Activated CD8-positive, alpha-beta memory T cell treated with anti-CD3 and anti-CD28 coated beads, Interleukin-2, amount 50 U/mL, for 48 hours (primary cell): Measurements from ENCODE around the gene MRPS31.
"Not testable (repeated sequence)": the region's sequence is repeated elsewhere in the genome, so short reads cannot be mapped to it uniquely, and the experiment has no call there.

Experiments used
- DNase-seq: peaks from one replicate; pipeline ENCODE4 v3.0.0-alpha.2; 2020

Gene MRPS31

GRCh38 chr13:40758811-40759210 lies 12.2 kb downstream of the MRPS31 start:
- DNase-seq = no peak

- DNase-seq = no peak
These were observed 14.9 kb downstream of the MRPS31 start for GRCh38 chr13:40756042-40756441.

GRCh38 chr13:40755082-40755700 lies 15.8 kb downstream of the MRPS31 start:
- DNase-seq = no peak

- DNase-seq = no peak
These were observed 21.7 kb downstream of the MRPS31 start for GRCh38 chr13:40749327-40749726.

GRCh38 chr13:40735232-40735548 lies 35.8 kb downstream of the MRPS31 start:
- not testable (repeated sequence) for DNase-seq

GRCh38 chr13:40734536-40735231 lies 36.3 kb downstream of the MRPS31 start:
- DNase-seq = not testable (repeated sequence)

- no peak for DNase-seq
These were observed 38.3 kb downstream of the MRPS31 start for GRCh38 chr13:40732658-40733057.

- DNase-seq = no peak
These were observed 42.4 kb downstream of the MRPS31 start for GRCh38 chr13:40728595-40728994.

GRCh38 chr13:40714433-40714832 lies 56.6 kb downstream of the MRPS31 start:
- DNase-seq = not testable (repeated sequence)

GRCh38 chr13:40706439-40706838 lies 64.6 kb downstream of the MRPS31 start:
- DNase-seq = no peak

- DNase-seq = no peak
These were observed 73.3 kb downstream of the MRPS31 start for GRCh38 chr13:40697711-40698110.

- no peak for DNase-seq
These were observed 76.6 kb downstream of the MRPS31 start for GRCh38 chr13:40694426-40694825.

- no peak for DNase-seq
These were observed 78.0 kb downstream of the MRPS31 start for GRCh38 chr13:40692946-40693345.

GRCh38 chr13:40688781-40689180 lies 82.2 kb downstream of the MRPS31 start:
- DNase-seq = no peak

GRCh38 chr13:40682449-40683240 lies 88.3 kb downstream of the MRPS31 start:
- DNase-seq = no peak

- no peak for DNase-seq
These were observed 89.4 kb downstream of the MRPS31 start for GRCh38 chr13:40681341-40682146.

- DNase-seq = no peak
These were observed 90.2 kb downstream of the MRPS31 start for GRCh38 chr13:40680659-40681323.

- DNase-seq = no peak
These were observed 91.5 kb downstream of the MRPS31 start for GRCh38 chr13:40679480-40679985.
